HG03060 (cell line): ENCODE results near the gene BIRC2.

ENCODE experiments used
- ATAC-seq: cut with Tn5 transposase; IDR thresholded peaks from one replicate; pipeline ENCODE4 v1.9.1; 2021; ENCODE audit warnings: low read depth, moderate number of reproducible peaks; ENCODE audit not compliant: unreplicated experiment

BIRC2 gene

GRCh38 chr11:102426000-102426399 is 79.0 kb downstream of the BIRC2 start:
- no peak for ATAC-seq

GRCh38 chr11:102426570-102426969 is 79.6 kb downstream of the BIRC2 start:
- no peak for ATAC-seq

- no peak for ATAC-seq
Observed at GRCh38 chr11:102427068-102427467, 80.1 kb downstream of the BIRC2 start.
